GM12892 (cell line): ENCODE results near the gene ALDOC.

Source experiments
- POLR2A ChIP-seq: IDR thresholded peaks from 2 replicates; pipeline ENCODE4 v1.6.1; 2011; ENCODE audit warnings: low read depth, low read length, control low read depth
- POLR2AphosphoS5 ChIP-seq: IDR thresholded peaks from 2 replicates; pipeline ENCODE4 v1.6.1; 2011; ENCODE audit warnings: low read depth, low read length, control low read depth
- TAF1 ChIP-seq: IDR thresholded peaks from 2 replicates; pipeline ENCODE4 v1.6.1; 2011; ENCODE audit warnings: low read depth, mild to moderate bottlenecking, control low read depth, low read length, borderline replicate concordance

DNA sequence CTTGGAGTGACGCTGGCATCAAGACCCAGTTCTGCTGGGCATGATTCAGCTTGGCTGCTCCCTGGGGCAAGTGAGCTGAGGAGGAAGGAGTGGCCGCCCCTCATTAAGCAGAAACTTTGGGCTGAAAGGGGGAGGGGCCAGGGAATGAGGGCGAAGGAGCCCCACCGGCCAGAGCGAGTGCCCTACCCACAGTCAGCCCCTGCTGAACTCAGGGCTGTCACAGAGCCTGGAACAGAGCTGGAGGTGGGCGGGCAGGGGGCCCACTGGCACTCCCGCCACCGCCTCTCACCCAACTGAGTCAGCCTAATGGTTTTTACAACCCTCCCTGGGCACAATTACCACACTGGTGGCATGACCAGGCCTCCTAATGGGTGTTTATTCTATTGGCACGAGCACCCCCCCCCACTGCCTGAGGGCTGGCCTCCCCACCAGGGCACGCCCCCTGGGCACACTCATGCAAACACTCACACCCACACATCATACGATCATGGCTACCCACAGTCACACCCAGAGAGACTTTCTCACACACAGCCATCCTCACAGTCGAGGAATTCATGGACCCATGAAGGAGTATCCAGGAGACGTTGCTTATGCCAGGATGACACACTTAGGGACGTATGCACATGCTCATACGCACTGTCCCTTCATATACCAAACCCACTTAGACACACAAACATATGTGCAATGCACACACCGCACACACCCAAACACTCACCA is 43.4 kb downstream of the ALDOC start:
- no peak for TF ChIP-seq POLR2A
- no peak for TF ChIP-seq TAF1
- TF ChIP-seq POLR2AphosphoS5, result no peak
